HG03159 (cell line): ENCODE results near the gene RARS1.

ENCODE experiments used
- ATAC-seq: cut with Tn5 transposase; IDR thresholded peaks from one replicate; pipeline ENCODE4 v1.9.1; 2021; ENCODE audit warnings: mild to moderate bottlenecking, moderate library complexity; ENCODE audit not compliant: unreplicated experiment

RARS1 gene

DNA sequence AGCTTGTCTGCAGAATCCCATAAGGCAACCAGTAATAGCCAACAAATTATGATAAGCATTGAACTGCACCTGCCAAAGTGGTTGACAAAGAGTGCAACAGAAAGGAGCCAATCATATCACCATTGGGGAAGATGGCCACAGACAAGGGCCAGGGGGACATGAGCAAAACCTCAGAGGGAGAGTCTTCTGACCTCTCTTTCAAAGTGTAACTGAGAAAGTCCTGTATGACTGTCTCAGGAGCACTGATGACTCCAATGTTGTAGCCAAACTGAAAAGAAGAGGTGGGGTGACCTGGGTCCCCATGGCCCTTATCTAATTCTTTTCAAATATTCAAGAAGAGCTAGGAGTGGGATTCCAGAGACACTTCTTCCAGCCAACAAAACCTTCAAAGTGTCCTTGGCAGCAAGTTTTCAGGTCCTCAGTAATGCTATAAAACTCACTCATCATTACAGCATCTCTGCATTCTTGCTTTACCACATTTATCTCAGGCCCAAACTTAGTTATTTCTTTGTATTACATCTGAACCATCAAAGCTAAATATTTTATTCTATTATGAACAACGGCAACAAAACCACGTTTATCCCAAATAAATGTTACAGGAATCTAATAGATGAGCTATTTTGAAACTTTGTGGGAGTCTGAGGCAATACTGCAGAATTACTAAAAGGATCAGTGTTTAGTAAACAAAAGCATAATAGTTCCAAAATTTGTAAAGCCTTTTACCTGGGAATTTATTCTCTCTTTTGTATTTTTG is 67.3 kb downstream of the RARS1 start:
- no peak for ATAC-seq

DNA sequence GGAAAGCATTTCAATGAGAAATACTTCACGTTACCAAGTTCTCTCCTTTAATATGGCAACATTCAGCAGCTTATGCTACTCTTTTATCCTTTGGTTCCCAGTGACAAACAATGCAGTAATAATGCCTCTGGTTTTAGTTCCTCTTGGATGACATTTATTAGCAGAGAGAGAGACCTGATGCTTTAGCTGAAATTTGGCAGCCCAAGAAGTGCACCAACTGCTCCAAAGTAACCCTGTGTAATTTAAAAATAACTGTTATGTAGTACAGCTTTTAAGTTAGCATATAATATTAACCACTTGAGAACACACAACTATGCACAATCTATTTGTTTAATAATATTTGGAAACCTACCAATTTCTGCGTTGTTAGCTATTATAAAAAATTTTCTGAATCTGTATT is 71.1 kb downstream of the RARS1 start:
- no peak for ATAC-seq

DNA sequence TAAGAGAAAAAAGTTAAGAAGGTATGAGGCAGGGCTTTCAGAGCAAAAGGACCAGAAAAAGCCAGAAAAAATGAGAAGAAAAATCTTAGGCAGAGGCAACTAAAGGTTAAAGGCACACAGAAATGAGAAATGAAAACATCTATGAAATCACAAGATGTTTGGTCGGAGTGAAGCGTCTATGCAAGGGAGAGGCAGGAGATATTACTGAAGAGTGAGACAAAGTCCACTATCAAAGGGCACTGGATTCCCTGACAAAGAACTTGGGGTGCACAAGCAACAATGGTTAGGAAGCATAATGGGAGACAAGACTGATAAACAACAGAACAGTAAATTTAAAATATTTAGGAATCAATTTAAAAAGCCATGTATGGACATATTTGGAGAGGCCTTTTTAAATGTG is 76.0 kb downstream of the RARS1 start:
- ATAC-seq = no peak

- no peak for ATAC-seq
These were observed 77.7 kb downstream of the RARS1 start for GRCh38 chr5:168563959-168564358.

DNA sequence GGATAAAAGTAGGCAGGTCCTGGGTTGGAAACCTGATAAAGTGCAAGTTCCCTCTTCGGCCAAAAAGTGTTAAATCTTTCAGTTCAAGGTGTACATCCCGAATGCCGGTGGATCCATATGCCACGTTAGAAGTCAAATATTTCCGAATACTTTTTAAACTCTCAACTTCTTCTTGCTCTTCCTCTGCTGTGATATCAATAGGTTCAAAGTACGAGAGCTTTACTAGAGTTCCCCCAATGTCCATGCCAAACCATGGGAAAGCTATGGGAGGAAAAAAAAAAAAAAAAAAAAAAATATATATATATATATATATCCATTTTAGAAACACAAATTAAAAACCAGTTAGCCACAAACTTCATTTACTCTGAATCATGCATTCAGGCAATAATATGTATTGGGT is 82.5 kb downstream of the RARS1 start:
- no peak for ATAC-seq
